HG02973 (cell line): ENCODE data around the gene TRIM52.
"Not testable (repeated sequence)": the region's sequence is repeated elsewhere in the genome, so short reads cannot be mapped to it uniquely, and the experiment has no call there.

Source experiments
- ATAC-seq: cut with Tn5 transposase; IDR thresholded peaks from one replicate; pipeline ENCODE4 v1.9.1; 2021; ENCODE audit warnings: moderate library complexity; ENCODE audit not compliant: unreplicated experiment

TRIM52 gene

GRCh38 chr5:181260720-181261319, at the start of gene TRIM52:
TSS of gene TRIM52 (minus strand) at chr5:181261143. CDS start at chr5:181260813, 330 bp downstream.
- ATAC-seq, result peak; percentile 82

GRCh38 chr5:181287331-181287730, 26.4 kb upstream of the TRIM52 start:
- ATAC-seq, result not testable (repeated sequence)

- not testable (repeated sequence) for ATAC-seq
Measured at GRCh38 chr5:181285962-181286705, 25.2 kb upstream of the TRIM52 start.

- ATAC-seq, result not testable (repeated sequence)
Measured at GRCh38 chr5:181283841-181284755, 23.2 kb upstream of the TRIM52 start.

- ATAC-seq, result no peak
Measured at GRCh38 chr5:181283347-181283746, 22.4 kb upstream of the TRIM52 start.

- no peak for ATAC-seq
Measured at GRCh38 chr5:181282874-181283273, 21.9 kb upstream of the TRIM52 start.

GRCh38 chr5:181282415-181282814, 21.5 kb upstream of the TRIM52 start:
- not testable (repeated sequence) for ATAC-seq

- ATAC-seq, result no peak
Measured at GRCh38 chr5:181281984-181282316, 21.0 kb upstream of the TRIM52 start.

- ATAC-seq, result no peak
Measured at GRCh38 chr5:181281077-181281983, 20.4 kb upstream of the TRIM52 start.

- ATAC-seq, result no peak
Measured at GRCh38 chr5:181280251-181280762, 19.4 kb upstream of the TRIM52 start.

GRCh38 chr5:181273433-181273744, 12.4 kb upstream of the TRIM52 start:
- ATAC-seq, result not testable (repeated sequence)

GRCh38 chr5:181271081-181271480, 10.1 kb upstream of the TRIM52 start:
- ATAC-seq, result no peak

- not testable (repeated sequence) for ATAC-seq
Measured at GRCh38 chr5:181267907-181268306, 7.0 kb upstream of the TRIM52 start.

- not testable (repeated sequence) for ATAC-seq
Measured at GRCh38 chr5:181267291-181267904, 6.5 kb upstream of the TRIM52 start.

GRCh38 chr5:181265092-181265671, 4.2 kb upstream of the TRIM52 start:
- ATAC-seq, result no peak

GRCh38 chr5:181263633-181264032, 2.7 kb upstream of the TRIM52 start:
- ATAC-seq, result no peak

GRCh38 chr5:181261320-181262049, 542 bp upstream of the TRIM52 start:
- peak; percentile 47 for ATAC-seq

- ATAC-seq, result no peak
Measured at GRCh38 chr5:181259974-181260719, 796 bp downstream of the TRIM52 start.
